ENCODE data around the gene ARMC12. TPM values are rescaled to one million over a fixed set of nuclear protein-coding genes. Genes with fewer than 3 reads are reported as not detected.
A peak's percentile ranks its signal among the peaks of the same experiment; 100 is the strongest.

ARMC12 gene
- total and polyA plus RNA-seq, 2 of the 13 experiments (the other 11 are each of a cell fraction or from before 2014, with no cell fraction given): 1.3 TPM; not detected in 1

DNA sequence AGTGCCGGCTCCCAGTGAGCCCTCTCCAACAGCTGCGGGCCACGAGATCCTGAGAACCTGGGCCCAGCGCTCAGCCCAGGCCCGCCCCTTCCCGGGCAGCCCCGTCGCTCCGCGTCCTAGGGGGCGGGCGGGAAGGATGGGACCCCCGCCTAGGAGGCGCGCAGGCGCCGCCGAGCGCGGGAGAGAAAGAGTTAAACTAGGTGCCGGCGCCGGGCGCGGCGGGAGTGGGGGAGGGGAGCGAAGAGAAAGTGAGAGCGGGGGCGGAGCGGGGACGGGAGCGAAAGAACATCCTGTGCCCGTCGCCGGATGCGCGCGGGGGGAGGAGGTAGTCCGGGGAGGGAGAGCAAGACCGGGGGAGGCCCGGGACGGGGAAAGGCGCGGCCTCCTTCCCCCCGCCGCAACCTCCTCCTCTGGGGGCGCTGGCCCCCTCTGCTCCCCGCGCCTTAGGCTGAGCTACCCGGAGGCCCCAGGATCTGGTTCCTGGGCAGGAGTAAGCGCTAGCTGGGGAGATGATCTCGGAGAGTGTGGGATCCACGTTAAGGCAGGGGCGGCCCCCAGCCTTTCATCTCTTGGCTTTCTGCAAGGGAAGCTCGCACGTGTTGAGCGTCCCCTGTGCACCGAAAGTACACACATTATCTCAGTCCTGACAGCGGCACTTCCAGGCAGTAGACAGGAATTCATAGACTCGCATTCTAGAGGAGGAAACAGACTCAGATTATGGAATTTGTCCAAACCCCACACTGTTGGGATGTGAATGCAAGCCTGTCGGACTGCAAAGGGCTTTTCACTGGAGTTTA lies 4.9 kb upstream of the ARMC12 start (continued):
- TF ChIP-seq, protein P1, sequence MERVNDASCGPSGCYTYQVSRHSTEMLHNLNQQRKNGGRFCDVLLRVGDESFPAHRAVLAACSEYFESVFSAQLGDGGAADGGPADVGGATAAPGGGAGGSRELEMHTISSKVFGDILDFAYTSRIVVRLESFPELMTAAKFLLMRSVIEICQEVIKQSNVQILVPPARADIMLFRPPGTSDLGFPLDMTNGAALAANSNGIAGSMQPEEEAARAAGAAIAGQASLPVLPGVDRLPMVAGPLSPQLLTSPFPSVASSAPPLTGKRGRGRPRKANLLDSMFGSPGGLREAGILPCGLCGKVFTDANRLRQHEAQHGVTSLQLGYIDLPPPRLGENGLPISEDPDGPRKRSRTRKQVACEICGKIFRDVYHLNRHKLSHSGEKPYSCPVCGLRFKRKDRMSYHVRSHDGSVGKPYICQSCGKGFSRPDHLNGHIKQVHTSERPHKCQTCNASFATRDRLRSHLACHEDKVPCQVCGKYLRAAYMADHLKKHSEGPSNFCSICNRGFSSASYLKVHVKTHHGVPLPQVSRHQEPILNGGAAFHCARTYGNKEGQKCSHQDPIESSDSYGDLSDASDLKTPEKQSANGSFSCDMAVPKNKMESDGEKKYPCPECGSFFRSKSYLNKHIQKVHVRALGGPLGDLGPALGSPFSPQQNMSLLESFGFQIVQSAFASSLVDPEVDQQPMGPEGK (CRISPR knock-in tag; IDR thresholded peaks at IDR 0.05): peak; percentile 98
- TF ChIP-seq FIP1L1 (IDR thresholded peaks at IDR 0.05; ENCODE audit: borderline replicate concordance, insufficient read depth, low read depth, low read length): no peak
- no peak; the same call in 1 of the 2 replicates for TF ChIP-seq TOE1 (CRISPR knock-in tag; IDR thresholded peaks at IDR 0.05)
- TF ChIP-seq, protein P2, sequence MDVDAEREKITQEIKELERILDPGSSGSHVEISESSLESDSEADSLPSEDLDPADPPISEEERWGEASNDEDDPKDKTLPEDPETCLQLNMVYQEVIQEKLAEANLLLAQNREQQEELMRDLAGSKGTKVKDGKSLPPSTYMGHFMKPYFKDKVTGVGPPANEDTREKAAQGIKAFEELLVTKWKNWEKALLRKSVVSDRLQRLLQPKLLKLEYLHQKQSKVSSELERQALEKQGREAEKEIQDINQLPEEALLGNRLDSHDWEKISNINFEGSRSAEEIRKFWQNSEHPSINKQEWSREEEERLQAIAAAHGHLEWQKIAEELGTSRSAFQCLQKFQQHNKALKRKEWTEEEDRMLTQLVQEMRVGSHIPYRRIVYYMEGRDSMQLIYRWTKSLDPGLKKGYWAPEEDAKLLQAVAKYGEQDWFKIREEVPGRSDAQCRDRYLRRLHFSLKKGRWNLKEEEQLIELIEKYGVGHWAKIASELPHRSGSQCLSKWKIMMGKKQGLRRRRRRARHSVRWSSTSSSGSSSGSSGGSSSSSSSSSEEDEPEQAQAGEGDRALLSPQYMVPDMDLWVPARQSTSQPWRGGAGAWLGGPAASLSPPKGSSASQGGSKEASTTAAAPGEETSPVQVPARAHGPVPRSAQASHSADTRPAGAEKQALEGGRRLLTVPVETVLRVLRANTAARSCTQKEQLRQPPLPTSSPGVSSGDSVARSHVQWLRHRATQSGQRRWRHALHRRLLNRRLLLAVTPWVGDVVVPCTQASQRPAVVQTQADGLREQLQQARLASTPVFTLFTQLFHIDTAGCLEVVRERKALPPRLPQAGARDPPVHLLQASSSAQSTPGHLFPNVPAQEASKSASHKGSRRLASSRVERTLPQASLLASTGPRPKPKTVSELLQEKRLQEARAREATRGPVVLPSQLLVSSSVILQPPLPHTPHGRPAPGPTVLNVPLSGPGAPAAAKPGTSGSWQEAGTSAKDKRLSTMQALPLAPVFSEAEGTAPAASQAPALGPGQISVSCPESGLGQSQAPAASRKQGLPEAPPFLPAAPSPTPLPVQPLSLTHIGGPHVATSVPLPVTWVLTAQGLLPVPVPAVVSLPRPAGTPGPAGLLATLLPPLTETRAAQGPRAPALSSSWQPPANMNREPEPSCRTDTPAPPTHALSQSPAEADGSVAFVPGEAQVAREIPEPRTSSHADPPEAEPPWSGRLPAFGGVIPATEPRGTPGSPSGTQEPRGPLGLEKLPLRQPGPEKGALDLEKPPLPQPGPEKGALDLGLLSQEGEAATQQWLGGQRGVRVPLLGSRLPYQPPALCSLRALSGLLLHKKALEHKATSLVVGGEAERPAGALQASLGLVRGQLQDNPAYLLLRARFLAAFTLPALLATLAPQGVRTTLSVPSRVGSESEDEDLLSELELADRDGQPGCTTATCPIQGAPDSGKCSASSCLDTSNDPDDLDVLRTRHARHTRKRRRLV (CRISPR knock-in tag; IDR thresholded peaks at IDR 0.05): peak; percentile 38; the same call in 1 of the 2 replicates
- TF ChIP-seq FOXM1 (CRISPR knock-in tag; IDR thresholded peaks at IDR 0.05): no peak
- peak; percentile 24; the same call in 1 of the 2 replicates for TF ChIP-seq ZNF619 (CRISPR knock-in tag; IDR thresholded peaks at IDR 0.05)
- peak; percentile 37; the same call in 1 of the 2 replicates for TF ChIP-seq ZBTB20 (CRISPR knock-in tag; IDR thresholded peaks at IDR 0.05; ENCODE audit: borderline replicate concordance, low read depth)
- peak; percentile 87 for TF ChIP-seq SP5 (CRISPR knock-in tag; IDR thresholded peaks at IDR 0.05; ENCODE audit: borderline replicate concordance, low read depth)
- TF ChIP-seq, protein P3, sequence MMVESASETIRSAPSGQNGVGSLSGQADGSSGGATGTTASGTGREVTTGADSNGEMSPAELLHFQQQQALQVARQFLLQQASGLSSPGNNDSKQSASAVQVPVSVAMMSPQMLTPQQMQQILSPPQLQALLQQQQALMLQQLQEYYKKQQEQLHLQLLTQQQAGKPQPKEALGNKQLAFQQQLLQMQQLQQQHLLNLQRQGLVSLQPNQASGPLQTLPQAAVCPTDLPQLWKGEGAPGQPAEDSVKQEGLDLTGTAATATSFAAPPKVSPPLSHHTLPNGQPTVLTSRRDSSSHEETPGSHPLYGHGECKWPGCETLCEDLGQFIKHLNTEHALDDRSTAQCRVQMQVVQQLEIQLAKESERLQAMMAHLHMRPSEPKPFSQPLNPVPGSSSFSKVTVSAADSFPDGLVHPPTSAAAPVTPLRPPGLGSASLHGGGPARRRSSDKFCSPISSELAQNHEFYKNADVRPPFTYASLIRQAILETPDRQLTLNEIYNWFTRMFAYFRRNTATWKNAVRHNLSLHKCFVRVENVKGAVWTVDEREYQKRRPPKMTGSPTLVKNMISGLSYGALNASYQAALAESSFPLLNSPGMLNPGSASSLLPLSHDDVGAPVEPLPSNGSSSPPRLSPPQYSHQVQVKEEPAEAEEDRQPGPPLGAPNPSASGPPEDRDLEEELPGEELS (CRISPR knock-in tag; IDR thresholded peaks at IDR 0.05): peak; percentile 88
- TF ChIP-seq, protein P4, sequence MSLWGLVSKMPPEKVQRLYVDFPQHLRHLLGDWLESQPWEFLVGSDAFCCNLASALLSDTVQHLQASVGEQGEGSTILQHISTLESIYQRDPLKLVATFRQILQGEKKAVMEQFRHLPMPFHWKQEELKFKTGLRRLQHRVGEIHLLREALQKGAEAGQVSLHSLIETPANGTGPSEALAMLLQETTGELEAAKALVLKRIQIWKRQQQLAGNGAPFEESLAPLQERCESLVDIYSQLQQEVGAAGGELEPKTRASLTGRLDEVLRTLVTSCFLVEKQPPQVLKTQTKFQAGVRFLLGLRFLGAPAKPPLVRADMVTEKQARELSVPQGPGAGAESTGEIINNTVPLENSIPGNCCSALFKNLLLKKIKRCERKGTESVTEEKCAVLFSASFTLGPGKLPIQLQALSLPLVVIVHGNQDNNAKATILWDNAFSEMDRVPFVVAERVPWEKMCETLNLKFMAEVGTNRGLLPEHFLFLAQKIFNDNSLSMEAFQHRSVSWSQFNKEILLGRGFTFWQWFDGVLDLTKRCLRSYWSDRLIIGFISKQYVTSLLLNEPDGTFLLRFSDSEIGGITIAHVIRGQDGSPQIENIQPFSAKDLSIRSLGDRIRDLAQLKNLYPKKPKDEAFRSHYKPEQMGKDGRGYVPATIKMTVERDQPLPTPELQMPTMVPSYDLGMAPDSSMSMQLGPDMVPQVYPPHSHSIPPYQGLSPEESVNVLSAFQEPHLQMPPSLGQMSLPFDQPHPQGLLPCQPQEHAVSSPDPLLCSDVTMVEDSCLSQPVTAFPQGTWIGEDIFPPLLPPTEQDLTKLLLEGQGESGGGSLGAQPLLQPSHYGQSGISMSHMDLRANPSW (CRISPR knock-in tag; IDR thresholded peaks at IDR 0.05; ENCODE audit: borderline replicate concordance): no peak
- TF ChIP-seq, protein P5, sequence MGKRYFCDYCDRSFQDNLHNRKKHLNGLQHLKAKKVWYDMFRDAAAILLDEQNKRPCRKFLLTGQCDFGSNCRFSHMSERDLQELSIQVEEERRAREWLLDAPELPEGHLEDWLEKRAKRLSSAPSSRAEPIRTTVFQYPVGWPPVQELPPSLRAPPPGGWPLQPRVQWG (CRISPR knock-in tag; IDR thresholded peaks at IDR 0.05; ENCODE audit: borderline replicate concordance, low read depth): peak; percentile 15; the same call in 1 of the 2 replicates
- peak; percentile 37 for TF ChIP-seq GFI1 (CRISPR knock-in tag; IDR thresholded peaks at IDR 0.05; ENCODE audit: borderline replicate concordance)
- no peak for TF ChIP-seq ZNF337 (CRISPR knock-in tag; IDR thresholded peaks at IDR 0.05; ENCODE audit: borderline replicate concordance, low read depth)
- no peak; the same call in 1 of the 2 replicates for TF ChIP-seq ZNF230 (CRISPR knock-in tag; IDR thresholded peaks at IDR 0.05)
- no peak for TF ChIP-seq ZNF343 (CRISPR knock-in tag; IDR thresholded peaks at IDR 0.05)

All from HepG2 (cell line).